CD14-positive monocyte (primary cell): ENCODE results near the gene DEFB121. TPM values are rescaled to one million over a fixed set of nuclear protein-coding genes. Genes with fewer than 3 reads are reported as not detected.
A peak's percentile ranks its signal among the peaks of the same experiment; 100 is the strongest.

Experiments
- DNase-seq, 3 donors: peaks; one replicate each; pipeline ENCODE4 v3.0.0-alpha.2; 2011 to 2022
- H2AFZ ChIP-seq: 2 replicates; pipeline ENCODE4 v1.6.0; 2012; ENCODE audit warnings: mild to moderate bottlenecking, low read depth, low read length, inconsistent platforms; ENCODE audit not compliant: insufficient read depth, poor library complexity, severe bottlenecking
- H3K27ac ChIP-seq, 2 donors: 1 replicate in 1 of 2; 2 replicates in 1 of 2; pipeline ENCODE4 v1.5.1; 2012 to 2013; ENCODE audit warnings: low read length in 2 of 2, control low read depth in 1 of 2, inconsistent platforms in 1 of 2, low read depth in 1 of 2, mild to moderate bottlenecking in 1 of 2
- H3K27me3 ChIP-seq, 2 donors: one replicate each; pipeline versions ENCODE4 v1.6.0 to v1.6.1; 2011 to 2013; ENCODE audit warnings: low read length in 2 of 2; ENCODE audit not compliant: control insufficient read depth in 2 of 2, insufficient read depth in 2 of 2
- H3K36me3 ChIP-seq, 2 donors: replicated peaks in 1 of 2; 1 replicate in 1 of 2; 2 replicates in 1 of 2; pipeline versions ENCODE4 v1.5.1 to v1.6.1; 2012 to 2013; ENCODE audit warnings: low read length in 2 of 2, control low read depth in 1 of 2, inconsistent platforms in 1 of 2, mild to moderate bottlenecking in 1 of 2; ENCODE audit not compliant: insufficient read depth in 2 of 2, control insufficient read depth in 1 of 2
- H3K4me1 ChIP-seq, 2 donors: 1 replicate in 1 of 2; 2 replicates in 1 of 2; pipeline versions ENCODE4 v1.5.1 to v1.6.1; 2012 to 2013; ENCODE audit warnings: low read length in 2 of 2, control low read depth in 1 of 2, inconsistent platforms in 1 of 2, mild to moderate bottlenecking in 1 of 2, moderate library complexity in 1 of 2; ENCODE audit not compliant: insufficient read depth in 2 of 2, control insufficient read depth in 1 of 2
- H3K4me2 ChIP-seq: replicated peaks from 2 replicates; pipeline ENCODE3; 2012; ENCODE audit warnings: low read length, moderate library complexity, mild to moderate bottlenecking; ENCODE audit not compliant: poor library complexity, severe bottlenecking; ENCODE audit errors: extremely low read depth
- H3K4me3 ChIP-seq, 3 experiments: fragments of 200-600 bp in 1 of 3; sonication (generic) in 1 of 3; replicated peaks in 1 of 3; 1 replicate in 2 of 3; 2 replicates in 1 of 3; pipeline ENCODE4 v1.5.1; 2011 to 2013; ENCODE audit warnings: low read length in 3 of 3, mild to moderate bottlenecking in 3 of 3, control low read depth in 2 of 3, low read depth in 2 of 3, inconsistent platforms in 1 of 3, moderate library complexity in 1 of 3
- H3K79me2 ChIP-seq: 2 replicates; pipeline ENCODE4 v1.6.0; 2012; ENCODE audit warnings: mild to moderate bottlenecking, control low read depth, inconsistent platforms, low read length, moderate library complexity; ENCODE audit not compliant: insufficient read depth
- H3K9ac ChIP-seq: 2 replicates; pipeline ENCODE4 v1.6.0; 2017; ENCODE audit warnings: low read length, mild to moderate bottlenecking; ENCODE audit not compliant: insufficient read depth, poor library complexity, severe bottlenecking
- H3K9me3 ChIP-seq, 2 donors: replicated peaks in 1 of 2; 1 replicate in 1 of 2; 2 replicates in 1 of 2; pipeline versions ENCODE4 v1.5.1 to v1.6.1; 2012 to 2013; ENCODE audit warnings: low read length in 2 of 2, control low read depth in 1 of 2; ENCODE audit not compliant: control insufficient read depth in 1 of 2, insufficient read depth in 1 of 2
- H4K20me1 ChIP-seq: 2 replicates; pipeline ENCODE4 v1.6.0; 2012; ENCODE audit warnings: mild to moderate bottlenecking, low read length, control low read depth, moderate library complexity; ENCODE audit not compliant: insufficient read depth
- H3K27ac Mint-ChIP-seq, 7 donors: one replicate each; pipeline ENCODE4 v1.8.0; 2020; ENCODE audit warnings: mild to moderate bottlenecking in 7 of 7, mixed read lengths in 7 of 7, moderate library complexity in 6 of 7, inconsistent platforms in 2 of 7
- H3K27me3 Mint-ChIP-seq, 3 donors: one replicate each; pipeline ENCODE4 v1.8.0; 2021 to 2022; ENCODE audit warnings: low read depth in 3 of 3, mild to moderate bottlenecking in 3 of 3, mixed read lengths in 3 of 3, moderate library complexity in 3 of 3, inconsistent platforms in 1 of 3
- H3K36me3 Mint-ChIP-seq, 2 donors: one replicate each; pipeline ENCODE4 v1.8.0; 2020; ENCODE audit warnings: mixed read lengths in 2 of 2, inconsistent platforms in 1 of 2, mild to moderate bottlenecking in 1 of 2
- H3K4me1 Mint-ChIP-seq: one replicate; pipeline ENCODE4 v1.8.0; 2020; ENCODE audit warnings: mild to moderate bottlenecking, mixed read lengths
- H3K4me3 Mint-ChIP-seq, 2 donors: one replicate each; pipeline ENCODE4 v1.8.0; 2020; ENCODE audit warnings: mild to moderate bottlenecking in 2 of 2, mixed read lengths in 2 of 2, moderate library complexity in 1 of 2
- H3K9me3 Mint-ChIP-seq, 7 donors: one replicate each; pipeline ENCODE4 v1.8.0; 2020 to 2022; ENCODE audit warnings: mixed read lengths in 7 of 7, mild to moderate bottlenecking in 6 of 7, moderate library complexity in 6 of 7, inconsistent platforms in 2 of 7
- WGBS: methylation state at CpG from one replicate; pipeline ENCODE4 v1.1.5; 2013; ENCODE audit warnings: missing lambda C conversion rate; ENCODE audit not compliant: insufficient coverage; 5-methylcytosine and 5-hydroxymethylcytosine counted together
- intact Hi-C, 2 donors: fragments of 100-400 bp; cut with micrococcal nuclease; formaldehyde crosslinking; loops; one replicate each; pipeline versions ENCODE4 v1.15.0 to v1.15.1; 2023
- polyA plus RNA-seq, 3 donors: library from polyadenylated mRNA; depleted of rRNA in 1 of 3; unstranded in 2 of 3; stranded (reverse) in 1 of 3; fragments of 300-500 nt in 2 of 3; fragments of >200 nt in 1 of 3; fragmentation: Illumina TruSeq in 2 of 3; gene quantifications; 1 replicate in 2 of 3; 2 replicates in 1 of 3; pipeline ENCODE4 v1.2.3, GENCODE V29; 2012 to 2021
- TF ChIP-seq, protein P1 (sequence below): fragments of 200-600 bp; IDR thresholded peaks from one replicate; pipeline ENCODE4 v1.8.0; 2022; ENCODE audit warnings: antibody characterized with exemption, mild to moderate bottlenecking

Gene DEFB121
- polyA plus RNA-seq, 3 donors = not detected

DNA sequence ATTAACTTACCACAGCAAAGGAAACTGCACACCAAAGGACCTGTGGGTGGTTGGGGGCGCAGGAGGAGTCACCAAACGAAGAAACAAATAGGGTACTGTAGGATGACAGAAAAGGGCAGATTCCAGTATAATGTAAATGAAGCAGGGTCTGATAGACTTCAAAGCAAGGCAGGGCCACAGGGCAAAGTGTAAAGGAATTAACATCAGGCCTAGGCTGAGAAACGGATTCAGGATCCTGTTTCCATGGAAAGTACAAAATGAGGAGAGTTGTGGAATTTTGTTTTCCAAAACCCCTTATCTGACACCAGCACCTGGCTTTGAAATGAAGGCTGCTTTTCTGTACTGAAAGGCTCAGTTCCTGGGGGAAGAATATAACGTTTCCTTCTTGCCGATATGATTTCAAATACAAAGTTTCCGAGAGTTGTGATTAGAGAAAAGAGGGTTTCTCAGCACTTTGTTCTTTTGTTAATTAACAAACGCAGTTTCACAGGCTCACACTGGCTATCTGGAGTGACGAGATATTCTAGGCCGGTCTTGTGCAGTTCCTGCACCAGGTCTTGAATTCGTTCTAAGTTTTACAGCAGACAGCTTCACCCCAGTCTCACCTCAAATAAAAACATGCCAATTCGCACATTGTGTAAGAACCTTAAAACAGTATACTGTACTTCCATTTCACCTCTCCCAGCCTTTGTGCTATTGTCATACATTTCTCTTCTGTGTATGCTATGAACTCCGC, 40.2 kb upstream of the DEFB121 start:
- TF ChIP-seq, protein P1, sequence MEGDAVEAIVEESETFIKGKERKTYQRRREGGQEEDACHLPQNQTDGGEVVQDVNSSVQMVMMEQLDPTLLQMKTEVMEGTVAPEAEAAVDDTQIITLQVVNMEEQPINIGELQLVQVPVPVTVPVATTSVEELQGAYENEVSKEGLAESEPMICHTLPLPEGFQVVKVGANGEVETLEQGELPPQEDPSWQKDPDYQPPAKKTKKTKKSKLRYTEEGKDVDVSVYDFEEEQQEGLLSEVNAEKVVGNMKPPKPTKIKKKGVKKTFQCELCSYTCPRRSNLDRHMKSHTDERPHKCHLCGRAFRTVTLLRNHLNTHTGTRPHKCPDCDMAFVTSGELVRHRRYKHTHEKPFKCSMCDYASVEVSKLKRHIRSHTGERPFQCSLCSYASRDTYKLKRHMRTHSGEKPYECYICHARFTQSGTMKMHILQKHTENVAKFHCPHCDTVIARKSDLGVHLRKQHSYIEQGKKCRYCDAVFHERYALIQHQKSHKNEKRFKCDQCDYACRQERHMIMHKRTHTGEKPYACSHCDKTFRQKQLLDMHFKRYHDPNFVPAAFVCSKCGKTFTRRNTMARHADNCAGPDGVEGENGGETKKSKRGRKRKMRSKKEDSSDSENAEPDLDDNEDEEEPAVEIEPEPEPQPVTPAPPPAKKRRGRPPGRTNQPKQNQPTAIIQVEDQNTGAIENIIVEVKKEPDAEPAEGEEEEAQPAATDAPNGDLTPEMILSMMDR = no peak
- no peaks in the 10 kb centered on the region for H3K9me3 ChIP-seq

DNA sequence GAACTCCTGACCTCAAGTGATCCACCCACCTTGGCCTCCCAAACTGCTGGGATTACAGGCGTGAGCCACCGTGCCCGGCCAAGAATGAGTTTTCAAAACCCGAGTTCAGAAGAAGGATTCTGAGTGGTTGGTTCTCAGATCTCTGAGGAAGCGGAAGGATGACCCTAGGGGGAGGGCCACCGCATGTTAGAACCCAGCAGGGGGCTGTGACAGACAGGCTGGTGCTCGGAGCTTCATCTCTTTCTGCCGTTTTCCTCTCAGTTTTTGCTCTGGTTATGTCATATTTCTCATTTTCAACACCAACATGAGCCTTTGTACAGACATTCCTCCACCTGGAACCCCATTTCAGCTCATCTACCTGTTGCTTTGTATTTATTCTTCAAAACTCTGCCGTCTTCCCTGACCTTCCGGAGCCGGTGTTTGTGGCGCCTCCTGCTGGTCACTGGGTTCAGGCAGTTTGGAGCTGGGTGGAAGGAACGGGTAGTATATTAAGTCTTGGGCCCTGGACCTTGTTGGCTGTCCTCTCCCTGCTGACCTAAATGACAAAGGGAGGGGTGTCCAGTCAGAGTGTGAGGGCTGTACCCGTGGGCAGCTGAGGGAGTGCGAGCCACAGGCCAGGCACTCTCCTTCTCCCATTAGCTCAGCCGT, 34.1 kb upstream of the DEFB121 start, which contains the start of gene DEFB123:
TSS of gene DEFB123 (plus strand) at position 621 of the 648 bp plus-strand sequence. CDS start 67 bp downstream, outside the sequence.
- TF ChIP-seq, protein P1 = peak; percentile 20
- no peaks in the 10 kb centered on the region for H3K9me3 ChIP-seq
- H3K4me3 ChIP-seq = no peak within 1 kb of the TSS
- DNase-seq = no peak
- H3K27me3 ChIP-seq = peaks cover 0 to 2% of the 10 kb centered on the region in 2 donors
- WGBS = 83% methylated on average over 6 of the region's 16 CpGs
- H4K20me1 ChIP-seq = no peaks in the 10 kb centered on the region
- Mint-ChIP-seq H3K36me3 (no peaks in the 10 kb centered on the region), H3K27ac (no peak within 1 kb of the TSS), H3K9me3 (peaks cover 0 to 2% (median 0%) of the 10 kb centered on the region in 7 donors), H3K4me1 (no peaks in the 10 kb centered on the region), H3K27me3 (peaks cover 2 to 9% (median 4%) of the 10 kb centered on the region in 3 donors), H3K4me3 (no peak within 1 kb of the TSS)
- no peak within 1 kb of the TSS for H3K4me2 ChIP-seq
- no peak within 1 kb of the TSS for H2AFZ ChIP-seq
- H3K36me3 ChIP-seq = no peaks in the 10 kb centered on the region
- no peak within 1 kb of the TSS for H3K9ac ChIP-seq
- no peaks in the 10 kb centered on the region for H3K4me1 ChIP-seq
- H3K79me2 ChIP-seq = no peaks in the 10 kb centered on the region
- intact Hi-C loops = no loop called here
- H3K27ac ChIP-seq = no peak within 1 kb of the TSS

More for the DNA sequence above, 40.2 kb upstream of the DEFB121 start:
- no peak overlapping the region for H3K4me2 ChIP-seq
- H3K79me2 ChIP-seq = no peaks in the 10 kb centered on the region
- no peaks in the 10 kb centered on the region for H4K20me1 ChIP-seq
- Mint-ChIP-seq H3K4me1 (no peaks in the 10 kb centered on the region), H3K9me3 (peaks cover 0 to 5% (median 2%) of the 10 kb centered on the region in 7 donors), H3K36me3 (no peaks in the 10 kb centered on the region), H3K27ac (no peak overlapping the region), H3K27me3 (peaks cover 0 to 9% (median 3%) of the 10 kb centered on the region in 3 donors), H3K4me3 (no peak overlapping the region)
- H3K36me3 ChIP-seq = no peaks in the 10 kb centered on the region
- H3K4me1 ChIP-seq = no peaks in the 10 kb centered on the region
- no peak overlapping the region for H3K4me3 ChIP-seq
- intact Hi-C loops = no loop called here
- H3K27ac ChIP-seq = no peak overlapping the region
- WGBS = 79% methylated on average over 7 of the region's 12 CpGs
- DNase-seq = no peak
- peaks cover 0 to 2% of the 10 kb centered on the region in 2 donors for H3K27me3 ChIP-seq
- H2AFZ ChIP-seq = no peak overlapping the region
- H3K9ac ChIP-seq = no peak overlapping the region
